Measurements from ENCODE around the gene ITGA7.
A peak's percentile ranks its signal among the peaks of the same experiment; 100 is the strongest.

Gene ITGA7

GRCh38 chr12:55718015-55718414 lies 10.3 kb upstream of the ITGA7 start:
- DNase-seq: no peak

GRCh38 chr12:55717011-55718007 lies 9.6 kb upstream of the ITGA7 start:
- no peak for DNase-seq

GRCh38 chr12:55716582-55716957 lies 8.9 kb upstream of the ITGA7 start:
- DNase-seq: no peak

- DNase-seq: peak; percentile 70
Measured at GRCh38 chr12:55715833-55716581, 8.3 kb upstream of the ITGA7 start, which contains the start of gene BLOC1S1. TSS of gene BLOC1S1 (plus strand) at chr12:55716046. CDS start at chr12:55716052, 6 bp downstream.

GRCh38 chr12:55715169-55715764 lies 7.6 kb upstream of the ITGA7 start:
- DNase-seq: no peak

- DNase-seq: no peak
Measured at GRCh38 chr12:55713721-55714120, 6.0 kb upstream of the ITGA7 start.

- DNase-seq: no peak
Measured at GRCh38 chr12:55712700-55713415, 5.2 kb upstream of the ITGA7 start.

- DNase-seq: no peak
Measured at GRCh38 chr12:55711786-55712553, 4.3 kb upstream of the ITGA7 start.

- no peak for DNase-seq
Measured at GRCh38 chr12:55708695-55709233, 1.1 kb upstream of the ITGA7 start.

- no peak for DNase-seq
Measured at GRCh38 chr12:55707219-55707671, 459 bp downstream of the ITGA7 start.

GRCh38 chr12:55706568-55707218 lies 1.0 kb downstream of the ITGA7 start:
- no peak for DNase-seq

- no peak for DNase-seq
Measured at GRCh38 chr12:55705782-55706402, 1.8 kb downstream of the ITGA7 start.

GRCh38 chr12:55704824-55705718 lies 2.6 kb downstream of the ITGA7 start:
- DNase-seq: no peak

GRCh38 chr12:55703901-55704761 lies 3.6 kb downstream of the ITGA7 start:
- no peak for DNase-seq

- DNase-seq: no peak
Measured at GRCh38 chr12:55703288-55703687, 4.4 kb downstream of the ITGA7 start.

GRCh38 chr12:55702861-55703260 lies 4.8 kb downstream of the ITGA7 start:
- DNase-seq: no peak

GRCh38 chr12:55700255-55701018 lies 7.3 kb downstream of the ITGA7 start:
- DNase-seq: no peak
